HG02884 (cell line): ENCODE results near the gene FHIP1B.

ENCODE experiments used
- ATAC-seq: cut with Tn5 transposase; IDR thresholded peaks from one replicate; pipeline ENCODE4 v1.9.1; 2021; ENCODE audit warnings: mild to moderate bottlenecking, moderate library complexity; ENCODE audit not compliant: unreplicated experiment

FHIP1B gene

GRCh38 chr11:6202041-6202440 lies 32.4 kb downstream of the FHIP1B start:
- ATAC-seq: no peak

GRCh38 chr11:6201481-6201880 lies 33.0 kb downstream of the FHIP1B start:
- no peak for ATAC-seq

DNA sequence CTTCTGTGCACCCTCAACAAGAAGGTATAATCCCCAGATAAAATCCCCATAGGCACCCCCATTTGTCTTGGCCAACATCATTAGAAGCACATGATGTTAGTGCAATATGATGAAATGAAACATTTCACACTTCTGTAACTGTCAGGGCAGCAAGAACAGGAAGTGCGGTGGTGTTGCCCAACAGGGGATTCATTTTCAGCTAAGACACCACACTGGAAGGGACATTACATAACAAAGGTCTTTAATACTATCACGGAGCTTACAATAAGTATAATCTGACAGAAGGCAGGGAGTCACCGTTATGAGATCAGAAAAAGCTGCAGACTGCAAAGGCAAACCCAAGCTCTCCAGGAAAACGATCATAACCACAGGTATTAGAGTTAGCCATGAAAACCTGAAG lies 33.5 kb downstream of the FHIP1B start:
- ATAC-seq: no peak

DNA sequence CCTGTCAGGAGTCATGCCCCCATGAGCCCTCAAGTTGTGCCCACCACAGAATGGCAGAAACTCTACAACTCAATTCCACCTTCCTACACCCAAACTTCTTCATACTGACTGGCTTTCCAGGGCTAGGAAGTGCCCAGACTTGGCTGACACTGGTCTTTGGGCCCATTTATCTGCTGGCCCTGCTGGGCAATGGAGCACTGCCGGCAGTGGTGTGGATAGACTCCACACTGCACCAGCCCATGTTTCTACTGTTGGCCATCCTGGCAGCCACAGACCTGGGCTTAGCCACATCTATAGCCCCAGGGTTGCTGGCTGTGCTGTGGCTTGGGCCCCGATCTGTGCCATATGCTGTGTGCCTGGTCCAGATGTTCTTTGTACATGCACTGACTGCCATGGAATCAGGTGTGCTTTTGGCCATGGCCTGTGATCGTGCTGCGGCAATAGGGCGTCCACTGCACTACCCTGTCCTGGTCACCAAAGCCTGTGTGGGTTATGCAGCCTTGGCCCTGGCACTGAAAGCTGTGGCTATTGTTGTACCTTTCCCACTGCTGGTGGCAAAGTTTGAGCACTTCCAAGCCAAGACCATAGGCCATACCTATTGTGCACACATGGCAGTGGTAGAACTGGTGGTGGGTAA lies 35.1 kb downstream of the FHIP1B start, which contains the start of gene OR52W1:
Gene OR52W1 (plus strand): TSS at position 51 of the 637 bp plus-strand sequence. CDS start 0 bp downstream, at position 51.
- no peak for ATAC-seq

DNA sequence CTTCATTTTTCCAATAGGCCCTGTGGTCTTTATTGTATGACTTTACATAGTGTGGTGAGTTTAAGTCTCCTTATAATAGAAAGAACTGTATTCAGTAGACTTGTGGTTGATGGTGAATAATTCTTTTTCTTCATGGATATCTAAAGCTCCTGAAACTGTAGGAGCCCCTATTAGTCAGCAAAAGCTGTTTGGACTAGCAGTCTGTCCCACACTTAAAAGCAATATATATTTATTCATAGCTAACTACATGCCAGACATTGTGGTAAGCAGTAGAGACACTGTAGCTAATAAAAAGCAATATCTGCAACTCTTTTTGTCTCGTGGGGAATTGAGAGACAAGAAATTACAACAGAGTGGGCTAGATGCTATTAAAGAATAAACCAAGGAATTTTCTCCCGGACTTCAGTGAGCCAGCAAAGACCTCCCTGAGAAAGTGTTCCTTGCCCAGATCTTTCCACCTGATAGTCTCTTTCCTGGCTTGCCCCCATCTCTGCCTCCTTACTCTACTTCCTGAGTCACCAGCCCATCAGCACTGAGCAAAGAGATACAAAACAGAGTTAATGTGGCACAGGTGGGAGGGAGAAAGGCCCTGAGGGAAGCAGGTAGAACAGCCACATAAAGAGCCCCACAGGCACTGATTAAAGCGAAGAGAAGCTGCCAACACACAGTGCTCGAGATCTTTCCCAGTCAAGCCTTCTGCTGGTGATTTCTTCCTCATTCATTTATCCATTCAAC lies 36.8 kb downstream of the FHIP1B start:
- ATAC-seq: no peak

- no peak for ATAC-seq
Measured at GRCh38 chr11:6196396-6196795, 38.0 kb downstream of the FHIP1B start.

- no peak for ATAC-seq
Measured at GRCh38 chr11:6194065-6194581, 40.3 kb downstream of the FHIP1B start.

GRCh38 chr11:6191742-6192141 lies 42.7 kb downstream of the FHIP1B start:
- no peak for ATAC-seq

DNA sequence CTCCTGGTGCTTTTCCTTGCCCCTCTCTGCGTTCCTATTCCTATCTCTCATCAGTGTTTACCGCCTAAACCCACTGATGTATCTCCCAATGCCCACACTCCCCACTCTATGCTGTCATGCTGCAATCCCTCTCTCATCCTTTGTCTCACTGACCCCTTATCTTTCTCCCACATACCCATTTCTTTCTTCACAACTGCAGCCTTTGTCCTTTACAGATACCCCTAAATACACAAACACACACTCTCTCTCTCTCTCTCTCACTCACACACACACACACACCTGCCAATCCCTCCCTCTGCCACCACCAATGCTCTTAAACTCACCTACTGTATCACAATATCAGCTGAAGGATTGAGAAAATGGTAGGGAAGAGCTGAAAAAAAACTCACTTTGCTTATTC lies 59.0 kb downstream of the FHIP1B start:
- no peak for ATAC-seq

GRCh38 chr11:6170226-6170625 lies 64.2 kb downstream of the FHIP1B start, which contains the start of gene OR52B2:
OR52B2 (minus strand) TSS chr11:6170326; CDS start chr11:6170326, 0 bp downstream.
- no peak for ATAC-seq
